Heart left ventricle (tissue), 16 donors: ENCODE data around the gene BACH2. TPM values are rescaled to one million over a fixed set of nuclear protein-coding genes. Genes with fewer than 3 reads are reported as not detected.

Source experiments
- ATAC-seq, 4 donors: fragments of 200-7000 bp; cut with Tn5 transposase; one replicate each; pipeline ENCODE4 v1.9.1; 2020 to 2022; ENCODE audit warnings: moderate library complexity in 4 of 4, mild to moderate bottlenecking in 3 of 4, moderate number of reproducible peaks in 1 of 4
- DNase-seq, 5 donors: peaks; one replicate each; pipeline ENCODE4 v3.0.0-alpha.2; 2020
- H3K27ac ChIP-seq, 12 donors: fragments of 200-600 bp; sonication (generic) in 4 of 12; one replicate each; pipeline versions ENCODE4 v1.5.0 to v1.8.0; 2016 to 2022; ENCODE audit warnings: mild to moderate bottlenecking in 2 of 12
- H3K27me3 ChIP-seq, 9 donors: fragments of 200-600 bp; sonication (generic) in 2 of 9; one replicate each; pipeline versions ENCODE4 v1.5.1 to v1.8.0; 2016 to 2022; ENCODE audit warnings: mild to moderate bottlenecking in 3 of 9
- H3K36me3 ChIP-seq, 9 donors: fragments of 200-600 bp; sonication (generic) in 2 of 9; one replicate each; pipeline versions ENCODE4 v1.5.0 to v1.8.0; 2018 to 2022; ENCODE audit warnings: mild to moderate bottlenecking in 2 of 9
- H3K4me1 ChIP-seq, 12 donors: fragments of 200-600 bp; sonication (generic) in 4 of 12; one replicate each; pipeline versions ENCODE4 v1.5.0 to v1.8.0; 2016 to 2022; ENCODE audit warnings: mild to moderate bottlenecking in 3 of 12
- H3K4me3 ChIP-seq, 12 donors: fragments of 200-600 bp; sonication (generic) in 4 of 12; one replicate each; pipeline versions ENCODE4 v1.5.0 to v1.8.0; 2017 to 2022; ENCODE audit warnings: mild to moderate bottlenecking in 9 of 12, moderate library complexity in 4 of 12
- H3K9me3 ChIP-seq, 12 donors: fragments of 200-600 bp; sonication (generic) in 4 of 12; one replicate each; pipeline versions ENCODE4 v1.5.0 to v1.8.0; 2016 to 2022; ENCODE audit warnings: mild to moderate bottlenecking in 1 of 12
- POLR2A ChIP-seq, 2 donors: fragments of 450-650 bp; IDR thresholded peaks; one replicate each; pipeline ENCODE4 v1.6.1; 2017; ENCODE audit warnings: antibody characterized with exemption in 2 of 2, mild to moderate bottlenecking in 2 of 2, moderate library complexity in 2 of 2
- WGBS, 4 donors: extraction: QIAGEN DNeasy Blood & Tissue Kit in 2 of 4; methylation state at CpG; one replicate each; pipeline versions ENCODE4 v1.1.5 to v1.1.7; 2013 to 2018; 5-methylcytosine and 5-hydroxymethylcytosine counted together
- intact Hi-C, 10 donors: fragments of 100-400 bp; cut with DNase I; formaldehyde crosslinking; loops; one replicate each; pipeline versions ENCODE4 v1.11.1 to v1.14.2; 2022
- polyA plus RNA-seq, 2 donors: library from polyadenylated mRNA; stranded (reverse); fragments of 200-250 nt; gene quantifications; one replicate each; pipeline ENCODE4 v1.2.3, GENCODE V29; 2013
- total RNA-seq, 9 donors: library from RNA; depleted of rRNA in 2 of 9; stranded (reverse); fragments of >200 nt in 2 of 9; fragmentation: NEBNext Ultra II Directional in 3 of 9; extraction: Animal tissue kit (Norgen Biotek cat#: 25700) in 3 of 9; gene quantifications; one replicate each; pipeline versions ENCODE4 v1.1.0 to v1.2.4, GENCODE V29; 2016 to 2023
- TF ChIP-seq, protein P1 (sequence below), 12 donors: fragments of 200-600 bp; sonication (generic) in 4 of 12; IDR thresholded peaks; one replicate each; pipeline versions ENCODE4 v1.5.0 to v1.8.0; 2018 to 2022; ENCODE audit warnings: antibody characterized with exemption in 12 of 12, mild to moderate bottlenecking in 5 of 12
- donor health status: ischemic (EF 13 %, LVEDD 7.1; RV severe dilation, severe dysfunction).
- donor health status: healthy with polysubstance abuse.
- donor health status: DM: no; HTN: yes; CAD: no.
- donor health status: DM: no; HTN: no; CAD: no.
- donor health status: ischemic (EF 25% LVEDD 6.9; RV normal size, moderate dysfunction).
- donor health status: ischemic (EF 25% LVEDD 5.7; RV mildly dilated, moderate dysfunction).
- donor health status: healthy.
- donor health status: DM: yes; HTN: yes; CAD: no.
- donor health status: ischemic (EF 35%, LVEDD 5.7; RV mildly dilated, moderate dysfunction).
- donor health status: nonischemic (EF 11% LVEDD 7.7; RV severe dilation, severe dysfunction).
- donor health status: DM: yes; HTN: yes; CAD: no.
- donor health status: PGD.
- donor health status: ischemic (EF 29% LVEDD 5.4; RV normal size, mild dysfunction).
- donor health status: nonischemic (EF 23%, LVEDD 6.1; RV moderate dilation, normal function).

BACH2 gene
- total and polyA plus RNA-seq, 11 donors = 0.23 to 8.4 (median 1.5) TPM

DNA sequence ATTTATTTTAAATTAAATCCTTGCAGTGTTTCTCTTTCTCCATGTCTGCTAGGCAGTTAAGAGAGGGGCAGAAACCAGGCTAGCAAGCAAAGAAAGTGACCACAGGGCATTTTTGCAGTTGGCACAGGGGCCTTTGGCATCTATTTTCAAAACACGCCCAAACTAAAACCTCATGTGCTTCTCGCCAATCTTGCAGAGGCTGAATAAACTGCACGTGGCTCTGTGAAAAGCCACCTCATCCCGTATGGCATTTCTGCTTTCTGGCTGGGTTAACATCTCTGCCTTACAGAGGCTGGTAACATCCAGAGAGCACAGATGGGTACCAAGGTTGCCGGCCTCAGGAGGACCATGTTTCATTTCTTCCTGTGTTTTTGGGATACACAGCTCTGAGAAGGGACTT, 347.8 kb downstream of the BACH2 start:
- no peak for DNase-seq
- WGBS, 4 donors = 85 to 96% (median 95%) methylated on average over 5 of the region's 5 CpGs
- intact Hi-C loops = loop anchor here in 2 of 10 donors (10.0 kb wide), 2 partner anchors 346 to 446 kb away; partner anchors contain the start of gene BACH2 (in 1 of the 2)
- Histone ChIP-seq H3K27me3 (no peaks in the 10 kb centered on the region), H3K4me3 (no peak overlapping the region), H3K9me3 (peaks cover 0 to 4% (median 0%) of the 10 kb centered on the region in 12 donors), H3K27ac (no peak overlapping the region), H3K36me3 (peaks cover 0 to 26% (median 12%) of the 10 kb centered on the region in 9 donors), H3K4me1 (peaks cover 0 to 21% (median 0%) of the 10 kb centered on the region in 12 donors)
- ATAC-seq = no peak
- no peak for TF ChIP-seq POLR2A (IDR thresholded peaks at IDR 0.05)
- TF ChIP-seq, protein P1, sequence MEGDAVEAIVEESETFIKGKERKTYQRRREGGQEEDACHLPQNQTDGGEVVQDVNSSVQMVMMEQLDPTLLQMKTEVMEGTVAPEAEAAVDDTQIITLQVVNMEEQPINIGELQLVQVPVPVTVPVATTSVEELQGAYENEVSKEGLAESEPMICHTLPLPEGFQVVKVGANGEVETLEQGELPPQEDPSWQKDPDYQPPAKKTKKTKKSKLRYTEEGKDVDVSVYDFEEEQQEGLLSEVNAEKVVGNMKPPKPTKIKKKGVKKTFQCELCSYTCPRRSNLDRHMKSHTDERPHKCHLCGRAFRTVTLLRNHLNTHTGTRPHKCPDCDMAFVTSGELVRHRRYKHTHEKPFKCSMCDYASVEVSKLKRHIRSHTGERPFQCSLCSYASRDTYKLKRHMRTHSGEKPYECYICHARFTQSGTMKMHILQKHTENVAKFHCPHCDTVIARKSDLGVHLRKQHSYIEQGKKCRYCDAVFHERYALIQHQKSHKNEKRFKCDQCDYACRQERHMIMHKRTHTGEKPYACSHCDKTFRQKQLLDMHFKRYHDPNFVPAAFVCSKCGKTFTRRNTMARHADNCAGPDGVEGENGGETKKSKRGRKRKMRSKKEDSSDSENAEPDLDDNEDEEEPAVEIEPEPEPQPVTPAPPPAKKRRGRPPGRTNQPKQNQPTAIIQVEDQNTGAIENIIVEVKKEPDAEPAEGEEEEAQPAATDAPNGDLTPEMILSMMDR (IDR thresholded peaks at IDR 0.05) = no peak

DNA sequence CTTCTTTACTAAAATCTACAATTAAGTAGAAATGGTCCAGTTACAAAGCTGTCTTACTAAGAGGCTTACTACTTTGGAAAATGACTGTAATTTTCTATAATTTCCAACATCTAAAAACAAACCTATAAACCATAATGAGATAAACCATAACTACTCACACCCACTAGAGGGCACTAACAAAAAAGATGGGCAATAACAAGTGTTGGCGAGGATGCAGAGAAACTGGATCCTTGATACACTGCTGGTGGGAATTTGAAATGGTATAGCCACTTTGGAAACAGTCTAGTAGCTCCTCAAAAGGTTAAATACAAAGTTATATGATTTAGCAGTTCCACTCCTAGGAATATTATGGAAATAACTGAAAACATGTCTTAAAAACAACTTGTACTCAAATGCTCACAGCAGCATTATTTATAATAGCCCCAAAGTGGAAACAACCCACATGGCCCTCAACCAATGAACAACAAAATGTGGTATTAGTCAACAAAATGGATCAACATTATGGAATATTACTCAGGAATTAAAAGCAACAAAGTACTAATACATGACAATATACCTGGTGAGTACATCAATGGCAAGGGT, 351.7 kb downstream of the BACH2 start:
- Histone ChIP-seq H3K4me1 (peaks cover 0 to 8% (median 0%) of the 10 kb centered on the region in 12 donors), H3K9me3 (peaks cover 0 to 4% (median 0%) of the 10 kb centered on the region in 12 donors), H3K27me3 (no peaks in the 10 kb centered on the region), H3K4me3 (no peak overlapping the region), H3K36me3 (peaks cover 0 to 10% (median 4%) of the 10 kb centered on the region in 9 donors), H3K27ac (no peak overlapping the region)
- intact Hi-C loops = loop anchor here in 2 of 10 donors (2.0 to 10.0 kb wide), 3 partner anchors 350 to 450 kb away; partner anchors contain the start of gene BACH2 (in 1 of the 2)
- WGBS, 4 donors = 86 to 99% (median 94%) methylated on average over 1 of the region's 1 CpG
- TF ChIP-seq POLR2A (IDR thresholded peaks at IDR 0.05) = no peak
- TF ChIP-seq, protein P1 (IDR thresholded peaks at IDR 0.05) = peak in 8 of 12 donors; percentile 10 to 45 (median 36)
- ATAC-seq = no peak
- DNase-seq = no peak

DNA sequence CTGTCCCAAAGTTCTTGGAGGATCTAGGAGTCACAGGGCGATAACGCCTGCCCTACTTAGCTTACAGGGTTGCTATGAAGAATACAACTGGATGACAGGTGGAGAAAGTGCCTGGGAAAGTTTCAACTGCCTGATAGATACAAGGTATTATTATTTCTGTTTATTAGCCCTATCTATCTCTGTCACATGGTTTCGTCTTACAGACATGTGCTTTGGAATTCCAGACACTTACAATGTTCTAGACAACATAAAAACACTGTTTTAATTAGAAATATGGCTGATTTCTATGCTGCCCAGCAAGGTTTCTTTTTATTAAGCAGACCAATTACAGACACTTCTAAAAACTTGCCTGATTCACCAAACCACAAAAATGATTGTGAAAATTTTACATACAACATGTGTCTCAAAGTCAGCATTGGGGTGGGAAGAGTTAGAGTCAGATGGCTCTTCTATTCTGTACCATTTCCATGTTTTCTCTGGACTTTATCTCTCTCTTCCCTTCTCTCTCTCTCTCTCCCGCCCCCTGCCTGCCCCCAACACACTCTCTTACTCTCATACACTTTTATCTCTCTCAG, 352.4 kb downstream of the BACH2 start:
- no peak for DNase-seq
- H3K27ac ChIP-seq = no peak overlapping the region
- intact Hi-C loops = loop anchor here in 2 of 10 donors (2.0 to 10.0 kb wide), 3 partner anchors 351 to 451 kb away; partner anchors contain the start of gene BACH2 (in 1 of the 2)
- no peak overlapping the region for H3K4me3 ChIP-seq
- peaks cover 0 to 8% (median 0%) of the 10 kb centered on the region in 12 donors for H3K4me1 ChIP-seq
- TF ChIP-seq POLR2A (IDR thresholded peaks at IDR 0.05) = no peak
- TF ChIP-seq, protein P1 (IDR thresholded peaks at IDR 0.05) = no peak
- peaks cover 0 to 5% (median 0%) of the 10 kb centered on the region in 9 donors for H3K36me3 ChIP-seq
- peaks cover 0 to 4% (median 0%) of the 10 kb centered on the region in 12 donors for H3K9me3 ChIP-seq
- no peaks in the 10 kb centered on the region for H3K27me3 ChIP-seq
- ATAC-seq = no peak
- WGBS, 4 donors = 92 to 96% (median 93%) methylated on average over 4 of the region's 4 CpGs

DNA sequence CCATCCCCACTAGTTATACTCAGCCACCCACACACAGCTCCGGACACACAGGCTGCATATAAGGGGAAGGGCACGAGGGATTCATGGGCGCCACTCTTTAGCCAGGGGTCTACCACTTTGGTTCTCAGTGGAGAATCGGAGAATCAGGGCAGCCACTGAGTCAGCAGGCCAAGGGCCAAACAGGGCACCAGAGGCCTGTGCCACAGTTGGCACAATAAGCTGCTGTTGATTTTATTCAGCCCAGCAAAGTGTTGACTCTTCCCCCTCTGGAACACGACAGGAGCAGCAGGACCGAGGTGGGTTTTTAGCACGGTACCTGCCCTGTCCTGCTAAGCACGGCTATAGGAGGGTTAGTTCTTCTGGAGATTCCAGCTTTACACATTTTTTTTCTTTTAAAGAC, 354.0 kb downstream of the BACH2 start:
- 95 to 97% (median 96%) methylated on average over 8 of the region's 8 CpGs for WGBS, 4 donors
- H3K27ac ChIP-seq = no peak overlapping the region

More for the DNA sequence above, 354.0 kb downstream of the BACH2 start:
- H3K4me1 ChIP-seq = peaks cover 0 to 8% (median 0%) of the 10 kb centered on the region in 12 donors
- ATAC-seq (peak in 1 of 4 donors; percentile 11), DNase-seq (no peak)
- intact Hi-C loops = loop anchor here in 3 of 10 donors (2.0 to 10.0 kb wide), 3 partner anchors 352 to 536 kb away; partner anchors contain the start of gene BACH2 (in 1 of the 3)
- no peaks in the 10 kb centered on the region for H3K27me3 ChIP-seq
- no peak overlapping the region for H3K4me3 ChIP-seq
- TF ChIP-seq, protein P1 (IDR thresholded peaks at IDR 0.05) = no peak
- no peak for TF ChIP-seq POLR2A (IDR thresholded peaks at IDR 0.05)
- peaks cover 0 to 5% (median 0%) of the 10 kb centered on the region in 9 donors for H3K36me3 ChIP-seq
- peaks cover 0 to 4% (median 0%) of the 10 kb centered on the region in 12 donors for H3K9me3 ChIP-seq
